ENCODE data around the gene GPS2.

GPS2 gene

GRCh38 chr17:7263801-7264078 lies 51.4 kb downstream of the GPS2 start:
- Histone ChIP-seq H3K36me3 (ENCODE audit: control insufficient read depth in 2 of 2, insufficient read depth in 1 of 2, low read length in 2 of 2) (peaks cover 0 to 18% of the 10 kb centered on the region in 2 experiments; a peak in 2 of 3 replicates), H3K4me1 (ENCODE audit: control insufficient read depth, insufficient read depth, low read length) (peaks cover 18% of the 10 kb centered on the region), H3K27ac (ENCODE audit: extremely low read depth, low read depth, low read length) (peak overlapping the region; percentile 80), H3K4me3 (ENCODE audit: low read depth, low read length) (no peak overlapping the region), H3K9me3 (ENCODE audit: control insufficient read depth, insufficient read depth, low read depth, low read length) (no peaks in the 10 kb centered on the region)
- ChIA-PET POLR2A (interaction anchor here (1.2 to 2.1 kb wide), 6 partner anchors 9 to 228 kb away, joined by 3 to 13 read pairs (median 6); partner anchors contain the start of genes ACADVL, CTDNEP1, DLG4 and DVL2), CTCF (interaction anchor here (0.5 to 3.1 kb wide), 8 partner anchors 17 to 1658 kb away, joined by 3 to 24 read pairs (median 4); no protein-coding TSS in a partner anchor)
- TF ChIP-seq ZNF341 (tag by site-specific recombination; IDR thresholded peaks at IDR 0.05; ENCODE audit: low read depth) (no peak), ZNF701 (tag by site-specific recombination; IDR thresholded peaks at IDR 0.05) (no peak), SP3 (tag by site-specific recombination; IDR thresholded peaks at IDR 0.05) (no peak), YY1 (tag by site-specific recombination; IDR thresholded peaks at IDR 0.05) (no peak), PRDM1 (tag by site-specific recombination; IDR thresholded peaks at IDR 0.05) (no peak), SCRT1 (tag by site-specific recombination; IDR thresholded peaks at IDR 0.05; ENCODE audit: borderline replicate concordance) (no peak), ZNF514 (tag by site-specific recombination; IDR thresholded peaks at IDR 0.05) (no peak), ZIC2 (tag by site-specific recombination; IDR thresholded peaks at IDR 0.05) (no peak), GLIS2 (tag by site-specific recombination; IDR thresholded peaks at IDR 0.05) (no peak), ZNF148 (tag by site-specific recombination; IDR thresholded peaks at IDR 0.05; ENCODE audit: borderline replicate concordance) (no peak), KLF1 (tag by site-specific recombination; IDR thresholded peaks at IDR 0.05) (peak; percentile 84), ZNF791 (tag by site-specific recombination; IDR thresholded peaks at IDR 0.05) (no peak), ZNF529 (tag by site-specific recombination; IDR thresholded peaks at IDR 0.05; ENCODE audit: insufficient replicate concordance) (no peak), ZNF792 (tag by site-specific recombination; IDR thresholded peaks at IDR 0.05) (no peak), HOXD13 (CRISPR knock-in tag; IDR thresholded peaks at IDR 0.05; ENCODE audit: borderline replicate concordance) (no peak), ZNF621 (tag by site-specific recombination; IDR thresholded peaks at IDR 0.05) (no peak), ZBTB20 (tag by site-specific recombination; IDR thresholded peaks at IDR 0.05) (no peak), EGR2 (tag by site-specific recombination; IDR thresholded peaks at IDR 0.05; ENCODE audit: low read depth) (peak; percentile 60), SP7 (tag by site-specific recombination; IDR thresholded peaks at IDR 0.05) (no peak; the same call in 1 of the 2 replicates), SP2 (tag by site-specific recombination; IDR thresholded peaks at IDR 0.05) (no peak), ZNF112 (tag by site-specific recombination; IDR thresholded peaks at IDR 0.05) (no peak), ZSCAN4 (tag by site-specific recombination; IDR thresholded peaks at IDR 0.05) (no peak), BCL11A (tag by site-specific recombination; IDR thresholded peaks at IDR 0.05; ENCODE audit: low read depth) (no peak), PRDM4 (tag by site-specific recombination; IDR thresholded peaks at IDR 0.05) (no peak)
- TF ChIP-seq, protein P1, sequence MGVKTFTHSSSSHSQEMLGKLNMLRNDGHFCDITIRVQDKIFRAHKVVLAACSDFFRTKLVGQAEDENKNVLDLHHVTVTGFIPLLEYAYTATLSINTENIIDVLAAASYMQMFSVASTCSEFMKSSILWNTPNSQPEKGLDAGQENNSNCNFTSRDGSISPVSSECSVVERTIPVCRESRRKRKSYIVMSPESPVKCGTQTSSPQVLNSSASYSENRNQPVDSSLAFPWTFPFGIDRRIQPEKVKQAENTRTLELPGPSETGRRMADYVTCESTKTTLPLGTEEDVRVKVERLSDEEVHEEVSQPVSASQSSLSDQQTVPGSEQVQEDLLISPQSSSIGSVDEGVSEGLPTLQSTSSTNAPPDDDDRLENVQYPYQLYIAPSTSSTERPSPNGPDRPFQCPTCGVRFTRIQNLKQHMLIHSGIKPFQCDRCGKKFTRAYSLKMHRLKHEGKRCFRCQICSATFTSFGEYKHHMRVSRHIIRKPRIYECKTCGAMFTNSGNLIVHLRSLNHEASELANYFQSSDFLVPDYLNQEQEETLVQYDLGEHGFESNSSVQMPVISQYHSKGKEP (tag by site-specific recombination; IDR thresholded peaks at IDR 0.05): 0 out of 2 replicates have a peak, but pooled peaks have one; percentile 11
- TF ChIP-seq, protein P2, sequence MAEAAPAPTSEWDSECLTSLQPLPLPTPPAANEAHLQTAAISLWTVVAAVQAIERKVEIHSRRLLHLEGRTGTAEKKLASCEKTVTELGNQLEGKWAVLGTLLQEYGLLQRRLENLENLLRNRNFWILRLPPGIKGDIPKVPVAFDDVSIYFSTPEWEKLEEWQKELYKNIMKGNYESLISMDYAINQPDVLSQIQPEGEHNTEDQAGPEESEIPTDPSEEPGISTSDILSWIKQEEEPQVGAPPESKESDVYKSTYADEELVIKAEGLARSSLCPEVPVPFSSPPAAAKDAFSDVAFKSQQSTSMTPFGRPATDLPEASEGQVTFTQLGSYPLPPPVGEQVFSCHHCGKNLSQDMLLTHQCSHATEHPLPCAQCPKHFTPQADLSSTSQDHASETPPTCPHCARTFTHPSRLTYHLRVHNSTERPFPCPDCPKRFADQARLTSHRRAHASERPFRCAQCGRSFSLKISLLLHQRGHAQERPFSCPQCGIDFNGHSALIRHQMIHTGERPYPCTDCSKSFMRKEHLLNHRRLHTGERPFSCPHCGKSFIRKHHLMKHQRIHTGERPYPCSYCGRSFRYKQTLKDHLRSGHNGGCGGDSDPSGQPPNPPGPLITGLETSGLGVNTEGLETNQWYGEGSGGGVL (tag by site-specific recombination; IDR thresholded peaks at IDR 0.05): no peak
- TF ChIP-seq, protein P3, sequence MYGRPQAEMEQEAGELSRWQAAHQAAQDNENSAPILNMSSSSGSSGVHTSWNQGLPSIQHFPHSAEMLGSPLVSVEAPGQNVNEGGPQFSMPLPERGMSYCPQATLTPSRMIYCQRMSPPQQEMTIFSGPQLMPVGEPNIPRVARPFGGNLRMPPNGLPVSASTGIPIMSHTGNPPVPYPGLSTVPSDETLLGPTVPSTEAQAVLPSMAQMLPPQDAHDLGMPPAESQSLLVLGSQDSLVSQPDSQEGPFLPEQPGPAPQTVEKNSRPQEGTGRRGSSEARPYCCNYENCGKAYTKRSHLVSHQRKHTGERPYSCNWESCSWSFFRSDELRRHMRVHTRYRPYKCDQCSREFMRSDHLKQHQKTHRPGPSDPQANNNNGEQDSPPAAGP (tag by site-specific recombination; IDR thresholded peaks at IDR 0.05): no peak
- TF ChIP-seq, protein P4, sequence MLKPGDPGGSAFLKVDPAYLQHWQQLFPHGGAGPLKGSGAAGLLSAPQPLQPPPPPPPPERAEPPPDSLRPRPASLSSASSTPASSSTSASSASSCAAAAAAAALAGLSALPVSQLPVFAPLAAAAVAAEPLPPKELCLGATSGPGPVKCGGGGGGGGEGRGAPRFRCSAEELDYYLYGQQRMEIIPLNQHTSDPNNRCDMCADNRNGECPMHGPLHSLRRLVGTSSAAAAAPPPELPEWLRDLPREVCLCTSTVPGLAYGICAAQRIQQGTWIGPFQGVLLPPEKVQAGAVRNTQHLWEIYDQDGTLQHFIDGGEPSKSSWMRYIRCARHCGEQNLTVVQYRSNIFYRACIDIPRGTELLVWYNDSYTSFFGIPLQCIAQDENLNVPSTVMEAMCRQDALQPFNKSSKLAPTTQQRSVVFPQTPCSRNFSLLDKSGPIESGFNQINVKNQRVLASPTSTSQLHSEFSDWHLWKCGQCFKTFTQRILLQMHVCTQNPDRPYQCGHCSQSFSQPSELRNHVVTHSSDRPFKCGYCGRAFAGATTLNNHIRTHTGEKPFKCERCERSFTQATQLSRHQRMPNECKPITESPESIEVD (tag by site-specific recombination; IDR thresholded peaks at IDR 0.05): no peak

Measured in HEK293 (cell line).